Effector CD4-positive, alpha-beta T cell (primary cell): ENCODE results near the gene DGUOK.

Experiments used
- DNase-seq: peaks from one replicate; pipeline ENCODE4 v3.0.0-alpha.2; 2020

DGUOK gene

DNA sequence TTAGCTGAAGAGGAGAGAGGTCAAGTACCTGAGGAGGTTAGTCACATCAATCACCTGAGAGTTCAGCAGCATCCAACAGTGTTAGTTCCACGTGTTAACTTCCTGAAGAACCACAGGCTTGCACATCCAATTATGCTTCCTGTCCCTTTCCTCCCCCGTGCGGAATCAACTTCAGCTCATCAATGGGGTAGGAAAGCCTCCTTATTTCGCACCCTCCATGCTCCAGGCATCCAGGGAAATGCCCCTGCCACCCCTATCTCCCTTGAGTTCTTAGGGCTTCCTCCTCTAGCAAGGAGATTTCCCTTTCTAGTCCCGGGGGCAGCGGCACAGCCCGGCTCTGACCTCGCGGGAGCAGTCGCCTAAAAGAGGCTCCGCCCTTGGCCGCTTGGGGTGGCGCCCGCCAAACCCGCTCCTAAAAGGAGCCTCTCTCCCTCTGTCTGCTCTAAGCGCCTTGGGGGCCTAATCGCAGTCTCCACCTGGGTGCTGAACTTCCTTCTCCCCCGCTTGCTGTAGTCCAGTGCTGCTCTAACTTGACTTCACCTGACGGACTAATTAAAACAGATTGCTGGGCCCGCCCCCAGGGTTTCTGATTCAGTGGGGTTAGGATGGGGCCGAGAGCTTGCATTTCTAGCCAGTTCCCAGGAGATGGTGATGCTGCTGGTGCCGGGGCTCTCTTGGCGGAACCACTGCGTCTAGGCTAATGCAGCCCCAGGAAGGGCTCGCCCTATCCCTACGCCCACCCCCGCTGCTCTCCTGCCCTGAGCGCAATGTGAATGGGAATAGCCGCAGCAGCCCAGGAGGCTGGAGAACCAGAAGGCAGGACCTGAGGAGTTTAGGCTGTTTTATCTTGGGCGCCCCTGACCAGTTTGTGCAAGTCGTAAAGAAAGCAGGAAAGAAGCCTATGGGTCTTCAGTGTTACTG, 54.7 kb downstream of the DGUOK start:
- no peak for DNase-seq

DNA sequence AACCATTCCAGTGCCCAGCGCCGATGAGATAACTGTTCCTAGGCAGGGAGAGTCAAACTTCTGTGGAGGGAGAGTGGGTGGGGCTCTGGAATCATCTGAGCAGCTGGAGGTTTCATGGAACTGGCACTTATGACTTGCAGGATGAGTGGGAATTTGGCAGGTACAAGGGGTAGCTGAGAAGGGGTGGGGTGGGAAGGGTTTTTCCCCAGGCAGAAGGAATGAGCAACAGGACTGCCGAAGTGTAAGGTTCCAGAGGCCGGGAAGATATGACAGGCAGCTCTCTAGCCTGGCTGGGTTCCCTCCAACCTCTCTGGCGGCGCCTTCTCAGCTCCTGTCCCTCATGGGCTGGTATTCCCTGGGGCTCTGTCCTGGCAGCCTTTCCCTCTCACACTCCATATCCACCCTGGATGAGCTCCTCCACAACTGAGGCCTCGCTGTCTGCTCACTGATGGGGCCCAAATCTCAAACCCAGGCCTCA, 55.5 kb downstream of the DGUOK start:
- DNase-seq: no peak

DNA sequence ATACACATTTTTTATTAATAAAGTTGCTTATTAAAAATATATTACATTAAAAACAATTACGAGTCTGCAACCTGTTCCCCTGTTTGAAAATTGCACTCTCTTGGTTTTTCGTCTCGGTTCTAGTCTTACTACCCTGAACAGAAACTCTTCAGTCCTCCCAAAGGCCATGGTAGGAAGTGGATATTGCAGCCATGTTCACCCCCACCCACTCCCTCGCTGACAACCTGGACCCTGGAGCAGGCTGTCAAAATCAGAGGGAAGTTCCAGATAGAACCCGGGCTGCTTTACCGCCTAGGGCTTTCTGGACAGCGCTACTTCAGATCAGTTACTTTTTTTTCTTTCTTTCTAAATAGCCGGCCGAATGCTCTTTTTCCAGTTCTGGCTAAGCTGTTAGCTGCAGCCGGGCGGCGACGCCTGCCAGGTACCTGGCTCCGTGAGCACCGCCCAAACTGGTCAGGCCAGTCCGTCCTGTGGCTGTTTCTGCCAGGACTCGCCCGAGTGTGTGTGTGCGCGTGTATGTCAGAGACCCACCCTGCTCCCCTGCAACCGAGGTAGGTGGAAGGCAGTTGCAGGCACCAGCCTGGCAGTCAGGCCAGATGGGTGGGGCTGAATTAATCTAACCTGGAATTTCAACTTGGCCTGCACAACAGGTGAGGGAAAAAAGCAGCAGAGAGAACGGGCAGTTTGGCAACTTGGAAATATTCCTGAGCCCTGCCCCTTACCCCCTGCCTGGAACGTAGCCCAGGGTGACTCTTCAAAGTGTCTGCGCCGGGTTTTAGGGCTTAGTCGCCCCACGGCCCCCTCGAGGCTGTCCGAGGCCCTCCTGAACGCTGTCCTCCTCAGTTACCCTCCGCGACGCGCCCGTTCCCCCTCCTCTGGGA, 56.9 kb downstream of the DGUOK start:
- no peak for DNase-seq

DNA sequence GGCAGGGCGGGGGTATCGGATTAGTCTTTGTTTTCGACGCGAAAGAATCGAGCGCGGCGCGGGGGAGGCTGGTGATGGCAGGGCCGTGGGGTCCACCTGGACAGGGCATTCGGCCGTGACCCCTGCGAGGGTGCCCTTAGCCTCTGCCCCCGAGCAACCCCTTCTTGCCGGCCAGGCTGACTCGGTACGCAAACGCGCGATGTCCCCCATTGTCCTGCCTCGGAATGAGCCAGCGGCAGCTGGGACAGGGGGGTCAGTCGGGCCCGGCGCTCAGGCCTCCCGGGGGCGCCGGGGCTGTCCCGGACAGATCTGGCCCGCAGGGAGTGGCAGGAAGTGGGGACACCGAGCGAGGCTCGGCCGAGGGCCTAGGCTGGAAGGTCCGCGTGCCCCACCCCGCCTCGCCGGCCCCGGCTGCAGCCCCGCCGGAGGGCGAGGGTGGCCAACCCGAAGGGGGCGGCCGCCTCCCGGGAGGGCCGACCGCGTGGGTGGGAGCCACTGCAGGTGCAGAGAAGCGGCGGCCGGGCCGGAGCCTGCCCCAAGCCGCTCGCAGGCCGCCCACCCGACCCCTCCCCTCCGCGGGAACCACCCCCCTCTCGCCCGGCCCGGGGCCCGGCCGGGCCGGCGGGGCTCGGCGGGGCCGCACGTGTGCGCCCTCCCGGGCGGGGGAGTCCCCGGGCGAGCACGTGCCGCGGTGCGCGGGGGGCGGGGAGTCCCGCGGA, 57.7 kb downstream of the DGUOK start, which contains the start of gene TET3:
Gene TET3 (plus strand): TSS at position 708 of the 719 bp plus-strand sequence. CDS start 1,494 bp downstream, outside the sequence.
- no peak for DNase-seq

DNA sequence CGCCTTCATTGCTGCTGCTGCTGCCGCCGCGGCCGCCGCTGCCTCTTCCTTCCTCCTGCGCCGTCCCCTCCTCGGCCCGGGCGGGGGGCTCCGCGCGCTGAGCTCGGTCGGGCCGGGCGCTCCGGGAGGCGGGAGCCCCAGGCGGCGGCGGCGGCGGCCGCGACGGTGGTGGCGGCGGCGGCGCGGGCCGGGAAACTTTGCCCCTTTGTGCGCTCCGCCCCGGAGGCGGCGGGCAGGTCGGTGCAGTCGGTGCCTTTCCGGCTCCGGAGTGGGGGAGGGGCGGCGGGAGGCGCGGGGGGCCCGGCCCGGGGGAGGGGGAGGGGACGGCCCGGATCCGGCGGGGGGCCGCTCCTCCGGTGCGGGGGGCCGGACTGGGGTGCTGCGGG, 58.2 kb downstream of the DGUOK start:
- DNase-seq: peak; percentile 66

DNA sequence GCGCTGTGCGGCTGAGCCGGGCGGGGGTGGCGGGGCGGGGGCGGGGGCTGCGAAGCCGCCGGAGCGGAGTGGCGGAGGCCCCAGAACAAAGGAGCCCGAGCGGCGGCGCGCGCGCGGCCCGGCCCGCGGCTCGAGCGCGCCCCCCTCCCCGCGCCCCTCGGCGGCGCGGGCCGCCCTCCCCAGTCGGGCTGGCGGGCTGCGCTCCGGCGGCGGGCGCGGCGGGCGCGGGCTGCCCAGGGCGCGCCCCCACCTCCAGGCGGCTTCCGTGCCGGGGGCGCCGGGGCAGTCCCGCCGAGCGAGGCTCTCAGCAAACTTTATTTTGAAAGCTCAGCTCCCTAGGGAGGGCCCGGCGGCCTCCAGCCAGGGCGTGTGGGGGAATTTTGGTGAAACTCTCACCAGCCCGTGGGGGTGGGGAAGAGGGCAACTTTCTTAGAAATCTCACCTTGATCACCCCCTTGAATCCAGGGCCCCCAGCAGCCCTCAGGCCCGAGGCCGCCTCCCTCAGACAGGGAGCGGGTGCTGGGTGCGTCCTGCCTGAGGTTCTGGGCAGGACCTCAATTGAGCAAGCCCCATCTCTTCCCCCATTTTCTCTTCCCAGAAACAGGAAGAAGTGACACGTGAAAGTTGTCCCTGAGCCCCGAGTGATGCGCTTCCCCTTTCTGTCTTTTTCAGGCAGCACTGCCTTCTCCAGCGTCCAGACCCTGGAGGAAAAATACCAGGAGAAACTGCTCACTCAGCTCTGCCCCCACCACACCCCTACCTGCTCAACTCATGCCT, 58.8 kb downstream of the DGUOK start:
- peak; percentile 48 for DNase-seq

DNA sequence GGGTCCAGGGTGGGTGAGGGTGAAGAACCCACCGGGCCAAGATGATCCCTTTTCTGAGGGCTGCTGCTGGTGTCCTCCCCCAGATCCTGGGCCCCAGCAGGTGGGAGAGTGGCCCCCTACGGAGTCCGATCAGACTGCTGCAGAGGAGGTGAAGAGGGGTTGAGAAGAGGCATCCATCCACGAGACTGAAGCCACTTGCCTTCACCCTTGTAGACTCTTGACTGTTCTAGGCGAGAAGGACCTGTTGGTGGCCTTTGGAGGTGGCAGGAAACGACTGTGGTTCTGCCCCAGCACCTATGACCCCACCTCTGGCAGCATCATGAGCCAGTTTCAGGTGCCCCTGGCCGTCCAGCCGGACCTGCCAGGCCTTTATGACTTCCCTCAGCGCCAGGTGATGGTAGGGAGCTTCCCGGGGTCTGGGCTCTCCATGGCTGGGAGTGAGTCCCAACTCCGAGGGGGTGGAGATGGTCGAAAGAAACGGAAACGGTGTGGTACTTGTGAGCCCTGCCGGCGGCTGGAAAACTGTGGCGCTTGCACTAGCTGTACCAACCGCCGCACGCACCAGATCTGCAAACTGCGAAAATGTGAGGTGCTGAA, 59.5 kb downstream of the DGUOK start:
- DNase-seq: peak; percentile 12

DNA sequence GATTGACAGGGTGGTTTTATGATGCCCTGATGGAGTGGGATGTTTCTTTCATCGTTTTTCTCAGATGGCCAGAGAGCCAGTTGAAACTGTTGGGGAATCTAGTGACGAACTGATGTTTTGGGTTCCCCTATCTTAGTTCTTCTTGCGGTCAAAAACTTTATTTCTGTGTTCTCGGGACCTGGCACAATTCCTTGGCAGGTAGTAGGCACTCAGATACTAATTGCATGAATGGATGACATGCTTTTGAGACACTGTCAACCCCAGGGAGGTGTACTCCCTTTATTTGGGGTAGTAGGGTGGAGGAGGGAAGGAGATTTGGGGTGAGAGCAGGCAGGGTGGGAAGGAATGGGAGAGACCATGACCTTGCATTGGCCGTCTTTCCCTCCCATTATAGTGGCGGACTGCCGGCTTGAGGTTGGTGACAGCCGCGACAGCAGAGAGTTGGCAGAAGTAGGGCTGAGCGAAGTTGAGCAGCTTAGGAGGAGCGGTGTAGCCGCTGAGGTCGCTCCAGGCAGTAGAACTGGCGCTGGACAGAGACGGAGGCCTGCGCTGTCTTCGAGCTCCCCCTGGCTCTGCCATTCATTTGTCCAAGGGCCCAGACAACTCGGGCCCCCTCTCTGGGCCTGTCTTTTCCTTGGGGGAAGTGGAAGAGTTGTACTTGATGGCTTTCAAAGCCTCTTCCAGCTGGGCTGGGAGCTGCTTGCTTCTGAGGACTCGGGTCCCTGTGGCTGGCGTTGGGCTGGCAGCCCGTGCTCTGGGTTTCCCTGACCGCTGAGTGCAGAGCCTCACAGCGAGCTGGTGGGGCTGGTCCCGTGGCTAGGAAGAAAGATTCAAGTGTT, 60.6 kb downstream of the DGUOK start:
- DNase-seq: peak; percentile 20

DNA sequence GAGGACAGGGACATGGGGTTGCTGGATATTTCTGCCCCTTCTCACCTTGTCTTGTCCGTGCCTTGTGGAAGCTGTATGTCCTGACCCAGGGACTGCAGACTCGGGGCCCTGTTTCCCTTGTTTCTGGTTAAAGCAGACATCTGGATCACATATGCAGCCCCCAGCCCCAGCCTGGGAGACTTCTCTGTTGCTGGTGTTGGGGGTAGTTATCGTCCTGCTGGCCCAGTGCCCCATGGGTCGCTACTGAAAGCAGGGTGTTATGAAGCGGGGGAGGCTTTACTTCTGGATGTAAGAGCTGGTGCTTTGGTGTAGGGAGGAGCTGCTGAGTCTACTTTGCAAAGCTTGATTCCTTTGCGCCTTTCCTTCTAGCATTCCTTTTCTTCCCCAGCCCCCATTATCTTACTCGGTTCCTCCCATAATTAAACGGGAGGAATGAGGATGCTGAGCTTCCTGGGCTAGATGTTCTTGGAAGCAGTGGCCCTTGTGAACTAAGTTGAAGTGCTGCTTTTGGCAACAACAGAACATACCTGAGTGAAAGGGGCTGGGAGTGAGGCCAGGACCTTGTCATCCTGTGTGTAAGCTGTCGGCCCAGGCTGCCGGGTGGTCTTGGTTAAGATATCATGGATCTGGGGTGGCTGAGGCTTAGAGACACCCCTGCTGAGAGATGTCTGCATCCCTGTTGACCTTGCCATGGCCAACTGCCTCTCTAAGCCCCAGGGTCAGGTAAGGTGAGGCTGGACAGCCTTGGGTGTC, 61.4 kb downstream of the DGUOK start:
- no peak for DNase-seq

DNA sequence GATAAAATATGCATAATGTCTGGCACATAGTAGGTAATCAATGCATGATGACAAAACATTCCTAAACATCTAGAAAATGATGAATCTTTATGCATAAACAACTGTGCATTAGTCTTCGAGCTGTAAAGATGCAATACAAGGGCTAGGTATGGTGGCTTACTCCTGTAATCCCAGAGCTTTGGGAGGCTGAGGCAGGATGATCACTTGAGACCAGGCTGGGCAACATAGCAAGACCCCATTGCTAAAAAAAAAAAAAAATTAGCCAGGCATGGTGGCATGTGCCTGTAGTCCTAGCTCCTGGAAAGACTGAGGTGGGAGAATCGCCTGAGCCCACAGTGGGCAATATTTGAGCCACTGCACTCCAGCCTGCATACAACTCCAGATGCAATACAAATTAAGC, 63.3 kb downstream of the DGUOK start:
- DNase-seq: no peak

DNA sequence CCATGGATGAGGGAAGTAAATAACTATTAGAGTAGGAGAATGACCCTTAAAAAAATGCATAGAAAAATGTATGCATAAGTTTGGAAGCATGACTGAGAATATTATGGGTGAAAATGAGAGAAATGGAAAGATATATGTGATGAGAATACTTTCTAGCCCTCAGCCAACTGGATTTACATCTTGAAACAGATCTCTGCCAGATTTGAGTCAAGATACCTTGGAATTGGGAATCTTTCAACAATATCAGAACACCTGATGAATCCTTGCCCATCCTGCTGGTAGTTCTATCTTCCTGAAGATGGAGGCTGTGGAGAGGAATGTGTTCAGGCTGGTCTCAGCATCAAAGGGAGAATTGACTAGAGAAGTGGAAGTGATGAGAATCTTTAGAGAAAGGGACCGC, 63.9 kb downstream of the DGUOK start:
- DNase-seq: no peak

DNA sequence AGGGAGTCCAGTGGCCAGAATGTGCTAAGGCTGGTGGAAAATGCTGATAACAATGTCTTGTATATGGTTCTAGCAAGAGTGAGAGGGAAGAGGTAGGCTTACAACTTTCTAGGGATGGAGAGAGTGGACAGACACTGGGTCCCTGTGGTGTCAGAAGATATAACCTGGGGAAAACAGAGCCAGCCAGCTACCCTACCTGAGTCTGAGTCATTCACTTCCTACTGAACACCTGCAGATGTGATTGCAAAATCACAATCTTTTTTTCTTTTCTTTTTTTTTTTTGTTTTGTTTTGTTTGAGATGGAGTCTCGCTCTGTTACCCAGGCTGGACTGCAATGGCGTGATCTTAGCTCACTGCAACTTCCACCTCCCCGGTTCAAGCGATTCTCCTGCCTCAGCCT, 65.4 kb downstream of the DGUOK start:
- DNase-seq: no peak

DNA sequence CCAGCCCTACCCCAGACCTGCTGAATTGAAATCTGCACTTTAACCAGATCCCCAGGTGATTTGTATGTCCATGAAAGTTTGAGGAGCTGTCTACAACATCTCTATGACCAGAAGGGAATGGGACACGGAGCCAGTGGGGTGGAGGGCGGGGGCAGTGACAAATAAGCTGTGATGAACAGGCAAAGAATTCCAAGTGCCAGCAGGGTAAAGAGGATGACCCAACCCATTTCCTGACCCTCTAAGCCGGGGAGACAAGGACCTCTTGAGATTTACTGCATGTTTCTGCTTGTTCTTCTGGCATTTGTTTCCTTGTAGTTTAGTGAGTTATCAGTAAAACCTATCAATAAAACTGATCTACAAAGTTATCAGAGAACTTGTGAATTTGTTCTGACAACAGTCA, 66.7 kb downstream of the DGUOK start:
- no peak for DNase-seq

DNA sequence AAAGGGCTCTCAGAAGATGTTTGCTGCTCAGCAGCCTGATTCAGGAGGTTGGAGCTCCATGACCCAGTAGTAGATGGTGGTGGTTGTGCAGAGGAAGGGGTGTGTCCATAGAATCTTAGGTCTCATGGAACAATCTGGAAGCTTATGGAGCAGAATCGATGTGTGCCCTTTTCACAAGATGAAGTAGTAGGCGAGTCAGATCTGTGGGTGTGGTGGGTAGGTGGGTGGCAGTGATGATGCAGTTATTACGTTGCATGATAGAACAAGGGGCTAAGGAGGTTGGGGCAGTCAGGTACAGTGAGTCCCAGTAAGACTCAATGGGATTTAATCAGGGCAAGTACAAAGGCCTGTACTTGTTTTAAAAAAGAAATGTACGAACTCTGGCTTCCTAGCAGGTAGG, 67.1 kb downstream of the DGUOK start:
- DNase-seq: no peak

DNA sequence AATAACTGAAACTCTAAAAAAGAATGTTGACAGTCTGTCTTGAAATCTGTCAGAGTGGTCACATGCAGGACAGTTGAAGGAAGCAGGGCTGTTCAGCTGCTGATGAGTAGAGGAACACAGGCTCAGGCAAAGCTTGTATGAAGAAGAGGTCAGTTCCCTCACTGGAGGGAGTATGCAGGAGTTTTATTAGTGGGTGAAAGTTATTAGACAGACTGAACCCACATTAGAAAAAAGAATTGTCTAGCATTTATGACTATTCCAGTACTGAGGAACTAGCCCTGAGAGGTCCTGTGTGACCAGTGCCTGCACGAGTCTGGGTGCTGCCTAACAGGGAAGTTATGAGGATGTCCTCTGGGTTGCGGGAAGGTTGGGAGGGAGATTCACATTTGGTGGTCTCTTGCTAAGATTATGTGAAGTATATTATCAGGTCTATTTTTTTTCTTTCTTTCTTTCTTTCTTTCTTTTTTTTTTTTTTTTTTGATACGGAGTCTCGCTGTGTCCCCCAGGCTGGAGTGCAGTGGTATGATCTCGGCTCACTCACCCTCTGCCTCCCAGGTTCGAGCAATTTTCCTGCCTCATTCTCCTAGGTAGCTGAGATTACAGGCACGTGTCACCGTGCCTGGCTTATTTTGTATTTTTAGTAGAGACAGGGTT, 67.6 kb downstream of the DGUOK start:
- DNase-seq: no peak

DNA sequence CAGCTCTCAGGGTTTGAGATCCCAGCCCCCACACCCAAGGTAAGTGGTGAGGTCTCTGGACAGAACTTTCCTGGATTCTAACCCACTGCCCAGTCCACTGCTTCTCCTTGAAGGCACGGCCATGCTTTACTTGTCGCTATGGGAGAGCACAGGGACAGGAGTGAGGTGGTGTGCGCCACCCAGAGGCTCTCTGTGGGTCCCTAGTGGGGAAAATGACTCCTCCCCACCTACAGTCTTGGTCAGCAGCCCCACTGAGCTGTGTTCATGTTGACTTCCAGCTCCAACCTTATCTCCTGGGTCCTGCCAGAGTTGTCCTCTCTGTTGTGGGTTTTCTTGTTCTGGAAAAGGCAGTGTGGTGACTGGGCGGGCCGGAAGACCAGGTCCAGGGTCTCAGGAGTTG, 69.1 kb downstream of the DGUOK start:
- DNase-seq: no peak

DNA sequence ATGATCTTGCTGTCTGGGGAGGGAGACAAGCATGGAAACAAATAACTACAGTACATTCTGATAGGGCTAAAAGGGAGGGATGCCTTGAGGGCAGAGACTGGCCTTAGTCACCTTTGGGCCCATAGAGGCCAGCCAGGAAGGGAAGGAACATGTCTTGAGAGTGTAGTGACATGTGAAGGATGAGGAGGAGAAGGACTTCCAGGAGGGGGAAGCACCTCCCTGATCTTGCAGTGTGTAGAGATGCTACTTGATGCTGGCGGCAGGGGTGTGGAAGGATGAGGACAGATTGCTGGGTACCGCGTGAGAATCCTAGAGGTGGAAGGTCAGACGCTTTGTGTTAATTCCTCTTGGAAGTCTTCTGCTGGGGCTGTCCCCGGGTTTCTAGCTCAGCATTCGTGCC, 71.1 kb downstream of the DGUOK start:
- no peak for DNase-seq

DNA sequence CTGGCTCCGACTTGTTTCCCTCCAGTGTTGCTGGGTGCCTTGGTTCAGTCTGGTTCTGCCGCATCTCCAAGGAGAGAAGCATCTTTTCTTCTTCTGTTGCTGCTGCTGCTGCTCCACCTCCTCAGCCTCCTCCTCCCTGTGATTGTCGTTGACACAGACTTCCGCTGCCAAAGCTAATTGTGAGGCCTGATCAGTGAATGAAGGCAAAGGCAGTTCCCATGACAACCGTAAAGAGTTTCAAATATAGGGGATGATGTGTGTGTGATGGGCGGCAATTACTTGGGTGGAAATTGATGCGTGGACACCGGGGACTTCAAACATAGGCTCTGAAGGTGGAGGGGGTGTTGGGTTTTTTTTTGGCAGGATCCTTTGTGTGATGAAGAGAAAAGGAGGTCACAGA, 71.8 kb downstream of the DGUOK start:
- peak; percentile 50 for DNase-seq

DNA sequence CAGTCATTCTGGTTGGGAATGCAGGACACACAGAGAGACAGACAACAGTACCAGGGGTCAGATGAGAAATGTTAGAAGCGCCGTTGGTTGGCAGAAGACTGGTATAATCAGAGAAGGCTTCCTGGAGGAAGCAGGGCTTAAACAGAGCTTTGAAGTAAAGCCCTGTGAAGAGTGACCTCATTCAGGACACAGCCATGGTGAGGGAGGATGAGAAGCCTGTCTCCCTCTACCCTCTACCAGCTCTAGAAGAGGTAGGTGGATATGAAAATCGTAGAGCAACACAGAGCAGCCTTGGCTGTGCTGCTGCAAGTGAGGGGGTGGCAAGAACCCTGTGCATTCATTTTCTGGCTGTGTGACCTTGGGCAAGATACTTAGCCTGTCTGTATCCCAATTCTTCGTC, 72.3 kb downstream of the DGUOK start:
- no peak for DNase-seq
